Stimulated activated CD4-positive, alpha-beta T cell treated with anti-CD3 and anti-CD28 coated beads, Interleukin-12 subunit alpha, Interleukin-12 subunit beta, amount 100 ng/mL, for 48 hours (primary cell): ENCODE data around the gene RUNX1.

Experiments used
- DNase-seq, 3 donors: peaks; one replicate each; pipeline ENCODE4 v3.0.0-alpha.2; 2020; ENCODE audit warnings: low read depth in 2 of 3, low spot score in 1 of 3

RUNX1 gene

DNA sequence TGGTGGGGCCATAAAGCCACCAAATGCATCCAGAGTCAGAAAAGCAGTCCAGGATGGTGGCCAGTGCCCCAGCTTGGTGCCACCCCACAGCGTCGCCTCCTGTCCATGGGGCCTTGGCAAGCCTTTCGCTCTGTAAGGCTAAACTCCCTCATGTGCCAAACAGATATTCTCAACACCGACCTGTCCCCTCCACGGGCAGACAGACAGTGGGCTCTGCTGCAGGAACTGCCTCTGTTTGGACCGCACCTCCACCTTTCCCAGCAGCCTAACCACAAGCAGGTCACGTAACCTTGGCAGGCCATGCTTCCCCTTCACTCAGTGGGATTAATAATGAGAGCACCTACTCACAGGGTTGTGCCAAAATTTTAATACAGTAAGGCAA lies 11.7 kb downstream of the RUNX1 start:
- no peak for DNase-seq

DNA sequence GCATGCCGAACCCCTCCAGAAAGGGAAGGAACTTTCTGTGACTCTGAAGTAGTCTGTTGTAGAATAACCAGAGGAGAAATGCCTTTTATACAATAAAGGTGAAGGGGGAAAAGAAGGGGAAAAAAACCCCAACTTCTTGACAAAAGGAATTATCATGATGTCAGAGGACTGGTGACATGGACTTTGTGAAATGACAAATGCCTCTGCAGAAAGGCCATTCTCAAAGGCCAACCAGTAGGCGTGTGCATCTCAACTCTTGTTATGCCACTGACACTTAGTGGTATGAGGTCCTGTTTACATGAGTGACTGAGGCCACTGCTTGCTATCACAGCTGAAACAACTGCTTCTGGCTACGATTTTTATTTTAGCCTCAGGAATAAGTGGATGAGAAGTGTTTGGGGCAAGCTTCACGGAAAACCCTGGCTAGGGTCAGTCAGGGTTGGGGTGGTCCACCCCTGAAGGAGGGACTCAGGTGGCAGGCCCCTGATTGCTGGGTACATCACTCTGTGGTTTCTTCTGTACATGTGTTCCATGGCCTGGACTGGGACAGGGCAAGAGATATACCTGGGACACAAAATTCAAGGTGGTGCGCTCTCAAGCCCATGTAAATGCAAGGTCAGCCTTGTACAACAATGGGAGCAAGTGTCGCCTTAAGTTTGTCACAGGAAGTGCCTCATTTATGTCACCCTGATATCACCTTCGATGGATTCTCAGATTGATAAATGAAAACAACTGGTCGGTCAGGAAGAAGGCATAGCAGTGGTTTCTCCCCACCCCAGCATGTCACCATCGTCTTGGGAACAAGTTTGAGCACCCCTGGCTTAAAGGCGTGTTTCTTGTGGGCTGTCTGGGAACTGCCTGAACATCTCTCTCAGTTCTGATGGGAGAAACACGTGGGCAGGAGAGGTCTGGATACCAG lies 12.4 kb downstream of the RUNX1 start:
- no peak for DNase-seq

DNA sequence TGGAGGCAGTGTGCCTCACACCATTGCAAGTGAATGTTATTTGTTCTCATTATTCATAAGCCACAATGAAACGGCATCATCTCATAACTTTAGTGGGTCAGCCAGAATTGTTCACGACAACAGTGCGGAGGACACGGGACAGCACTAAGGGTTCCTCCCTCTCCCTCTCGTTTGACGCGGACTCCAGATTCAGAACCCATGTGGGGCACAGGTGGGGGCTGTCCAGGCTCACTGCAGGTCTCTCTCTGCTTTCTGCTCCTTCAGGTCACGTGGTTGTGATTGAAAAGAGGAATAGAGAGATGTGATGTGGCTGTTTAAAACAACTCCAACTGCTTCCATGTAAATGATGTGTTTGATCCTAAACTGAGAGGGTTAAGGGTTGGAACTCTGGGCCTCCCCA lies 13.5 kb downstream of the RUNX1 start:
- DNase-seq = no peak

DNA sequence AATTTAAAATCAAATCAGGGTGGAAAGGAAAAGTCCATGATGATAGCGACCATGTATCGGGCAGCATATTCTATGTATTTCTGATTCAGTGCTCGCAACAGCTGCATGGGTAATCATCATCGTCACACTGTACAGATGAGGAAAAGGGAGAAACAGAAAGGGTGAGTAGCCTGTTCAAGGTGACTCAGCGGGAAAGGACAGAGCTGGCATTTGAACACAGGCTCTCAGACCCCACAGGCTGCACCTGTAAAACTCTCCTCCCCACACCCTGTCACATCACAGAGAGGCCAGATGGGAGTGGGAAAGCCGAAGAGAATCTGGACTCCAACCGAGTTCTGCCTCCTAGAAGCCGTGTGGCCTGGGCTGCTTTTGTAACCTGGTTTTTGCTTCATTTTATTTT lies 14.0 kb downstream of the RUNX1 start:
- DNase-seq = no peak

DNA sequence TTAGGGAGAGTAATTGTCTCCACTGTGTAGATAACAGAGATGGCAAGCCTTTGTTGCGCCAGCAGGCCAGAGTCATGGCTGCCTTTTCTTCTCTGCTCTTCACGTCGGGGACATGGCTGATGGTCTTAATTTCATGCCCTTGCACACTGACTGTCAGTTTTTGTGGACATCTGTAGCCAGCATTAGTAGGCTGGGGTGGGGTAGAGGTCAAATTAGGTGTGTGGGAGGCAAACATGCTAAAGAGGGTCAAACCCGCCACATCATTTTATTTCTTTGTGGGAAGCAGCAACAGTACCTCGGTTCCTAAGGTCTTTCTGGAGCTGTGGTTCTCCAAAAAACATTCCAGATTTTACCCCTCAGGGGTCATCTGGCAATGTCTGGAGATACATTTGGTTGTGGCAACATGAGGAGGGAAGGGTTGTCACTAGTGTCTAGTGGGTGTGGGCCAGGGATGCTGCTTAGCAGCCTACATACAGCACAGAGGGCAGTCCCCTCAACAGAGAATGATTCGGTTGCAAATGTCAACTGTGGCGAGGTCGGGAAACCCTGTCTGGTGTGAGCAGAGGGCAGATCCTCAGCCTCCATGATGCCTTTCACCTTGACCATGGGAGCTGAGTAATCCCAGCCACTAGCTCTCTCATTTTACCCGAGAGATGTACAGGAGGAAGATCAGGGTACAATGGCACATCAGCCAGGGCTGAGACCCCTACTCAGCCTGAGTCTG lies 14.7 kb downstream of the RUNX1 start:
- DNase-seq = no peak

DNA sequence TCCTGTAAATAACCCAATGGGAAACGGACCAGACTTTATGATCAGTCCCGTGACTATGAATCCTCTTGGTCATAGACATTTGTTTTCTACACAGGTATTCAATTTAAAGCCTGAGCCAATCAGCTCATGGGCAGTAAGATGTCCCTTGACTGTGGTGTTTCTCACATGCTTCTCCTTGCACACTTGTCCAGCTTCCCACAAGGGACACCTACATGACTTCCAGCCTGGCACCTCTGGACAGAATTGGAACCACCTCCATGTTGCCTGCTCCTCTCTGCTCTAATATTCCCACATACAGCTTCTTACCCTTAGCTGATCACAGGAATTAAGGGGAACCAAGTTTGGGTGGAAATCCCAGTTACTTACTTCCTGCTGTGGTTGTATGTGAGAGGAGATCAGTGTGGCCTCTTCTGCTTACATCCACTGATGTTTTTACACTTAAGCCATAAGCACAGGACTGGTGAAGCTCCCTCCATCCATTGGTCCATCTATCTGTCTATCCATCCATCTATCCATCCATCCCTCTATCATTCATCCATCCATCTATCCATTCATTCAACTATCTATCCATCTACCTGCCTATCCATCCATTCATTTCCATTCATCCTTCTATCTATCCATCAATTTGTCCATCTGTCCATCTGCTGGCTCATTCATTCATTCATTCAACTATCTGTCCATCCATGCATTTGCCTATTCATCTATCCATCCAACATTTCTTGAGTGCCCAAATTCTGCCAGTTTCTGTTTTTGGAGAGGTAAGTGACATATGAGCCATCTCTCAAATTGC lies 16.4 kb downstream of the RUNX1 start:
- no peak for DNase-seq

DNA sequence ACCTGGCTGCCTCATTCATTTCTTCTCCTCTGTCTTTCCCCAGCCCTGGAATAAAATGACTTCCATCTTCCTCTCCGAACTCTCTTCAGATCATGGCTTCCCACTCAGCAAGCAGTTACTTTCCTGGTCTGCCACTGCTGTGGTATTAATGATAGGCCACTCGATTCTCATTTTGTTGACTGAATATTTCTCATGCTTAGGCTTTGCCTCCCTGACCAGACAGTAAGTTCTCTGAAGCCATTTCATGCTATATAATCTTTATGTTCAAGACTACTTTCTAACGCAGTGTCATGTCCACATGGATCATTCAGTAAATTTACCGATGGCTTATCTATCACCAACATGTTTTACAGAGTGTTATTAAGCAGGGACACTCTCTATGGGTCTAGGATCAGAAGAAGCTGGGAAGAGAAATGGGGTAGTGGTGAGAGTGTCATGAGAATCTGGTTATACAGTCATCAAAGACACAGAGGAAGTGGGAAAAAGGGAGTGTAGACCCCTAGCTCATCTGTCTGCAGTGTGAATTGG lies 20.6 kb downstream of the RUNX1 start:
- no peak for DNase-seq

DNA sequence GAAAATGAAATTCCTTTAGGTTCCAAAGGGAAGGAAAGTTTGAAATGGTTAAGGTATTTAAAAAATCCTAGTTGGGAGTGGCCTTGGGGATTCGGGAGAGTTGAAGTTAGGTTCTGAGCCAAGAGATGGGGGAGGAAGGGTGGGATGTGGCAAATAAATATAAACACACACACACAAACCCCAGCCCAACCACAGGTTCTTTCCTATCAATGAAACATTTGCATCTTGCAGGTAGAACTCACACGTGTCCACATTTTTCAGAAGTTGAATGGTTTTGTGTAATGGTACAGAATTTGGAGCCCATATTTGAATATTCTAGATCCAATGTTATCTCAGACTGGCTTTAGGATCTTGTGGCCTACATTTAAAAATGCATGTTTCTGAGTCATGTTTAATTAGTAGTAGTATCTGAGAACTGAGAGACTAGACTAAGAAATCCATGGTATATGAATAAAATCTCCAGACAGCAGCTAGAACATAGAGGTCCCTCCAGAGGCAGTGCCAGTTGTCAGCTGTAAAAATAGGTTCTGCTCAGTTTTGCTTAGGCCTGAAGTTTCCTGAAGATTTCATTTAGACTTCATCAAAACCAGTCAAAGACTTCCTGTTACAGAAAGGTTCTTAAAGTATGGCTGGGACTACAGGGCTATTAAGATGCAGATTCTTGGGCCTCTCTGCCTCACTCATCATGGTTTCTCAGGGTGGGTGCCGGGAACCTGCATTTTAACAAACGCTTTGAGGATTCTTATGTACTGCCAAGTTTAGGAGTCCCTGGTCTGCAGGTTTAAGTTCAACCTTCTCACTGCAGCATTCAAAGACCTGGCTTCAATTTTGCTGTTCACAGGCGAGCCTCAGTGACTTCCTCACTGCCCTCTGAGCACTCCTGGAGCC lies 21.3 kb downstream of the RUNX1 start:
- no peak for DNase-seq

DNA sequence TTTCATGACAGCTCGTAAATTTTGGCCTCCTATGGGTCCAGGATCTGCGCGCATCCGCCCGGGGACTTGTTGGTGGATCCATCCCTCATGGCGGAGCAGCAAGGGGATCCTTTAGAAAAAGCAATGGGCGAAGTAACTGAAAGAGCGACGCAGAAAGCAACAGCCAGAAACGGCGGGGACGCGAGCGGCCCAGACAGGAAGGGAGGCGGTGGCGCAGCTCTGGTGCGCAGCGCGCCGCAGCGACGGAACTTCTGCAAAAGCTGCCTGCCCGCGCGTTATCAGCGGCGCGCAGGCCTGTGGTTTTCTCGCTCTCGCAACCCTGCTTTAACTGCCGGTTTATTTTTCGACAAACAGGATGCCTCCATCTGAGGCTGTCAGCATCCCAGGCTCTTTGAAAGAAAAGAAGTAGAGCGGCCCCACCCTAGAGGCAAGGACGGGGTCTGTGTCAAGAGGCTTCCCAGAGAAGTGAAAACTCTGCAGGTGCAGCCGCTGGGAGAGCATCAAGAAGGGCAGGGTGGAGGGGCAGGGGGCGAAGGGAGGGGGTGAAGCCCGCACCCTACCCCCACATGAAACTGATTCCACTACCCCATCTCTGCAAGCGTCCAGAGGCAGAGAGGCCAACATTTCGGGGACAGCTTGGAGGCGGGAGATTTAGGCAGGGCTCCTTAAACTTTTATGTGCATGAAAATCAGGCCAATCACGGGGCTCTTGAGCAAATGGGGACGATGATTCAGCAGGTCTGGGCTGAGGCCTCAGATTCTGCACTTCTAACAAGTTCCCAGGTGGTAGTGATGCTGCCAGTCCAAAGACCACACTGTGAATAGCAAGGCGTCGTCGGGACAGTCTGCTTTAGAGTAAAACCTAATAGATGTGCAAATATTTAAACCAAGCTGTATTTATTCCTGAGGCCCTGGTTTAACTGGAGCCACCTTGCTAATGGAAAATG lies 22.2 kb downstream of the RUNX1 start:
- peak; percentile 64 to 76 (median 68) for DNase-seq

DNA sequence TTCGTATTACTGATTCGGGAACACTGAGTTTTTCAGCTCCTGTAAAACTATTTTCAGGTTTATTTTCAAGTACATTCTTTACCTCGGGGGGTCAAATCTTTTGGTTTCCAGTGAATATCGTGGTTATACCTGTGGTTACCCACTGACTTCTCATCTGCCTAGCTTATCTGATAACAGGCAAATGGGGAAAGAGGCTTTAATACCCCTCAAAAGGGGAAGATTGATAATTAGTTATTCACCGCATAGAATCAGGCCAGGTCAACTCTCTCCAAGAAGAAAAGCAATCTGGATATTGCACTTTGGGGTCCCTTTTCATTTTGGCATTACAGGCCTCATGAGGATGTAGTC lies 23.0 kb downstream of the RUNX1 start:
- DNase-seq = no peak

DNA sequence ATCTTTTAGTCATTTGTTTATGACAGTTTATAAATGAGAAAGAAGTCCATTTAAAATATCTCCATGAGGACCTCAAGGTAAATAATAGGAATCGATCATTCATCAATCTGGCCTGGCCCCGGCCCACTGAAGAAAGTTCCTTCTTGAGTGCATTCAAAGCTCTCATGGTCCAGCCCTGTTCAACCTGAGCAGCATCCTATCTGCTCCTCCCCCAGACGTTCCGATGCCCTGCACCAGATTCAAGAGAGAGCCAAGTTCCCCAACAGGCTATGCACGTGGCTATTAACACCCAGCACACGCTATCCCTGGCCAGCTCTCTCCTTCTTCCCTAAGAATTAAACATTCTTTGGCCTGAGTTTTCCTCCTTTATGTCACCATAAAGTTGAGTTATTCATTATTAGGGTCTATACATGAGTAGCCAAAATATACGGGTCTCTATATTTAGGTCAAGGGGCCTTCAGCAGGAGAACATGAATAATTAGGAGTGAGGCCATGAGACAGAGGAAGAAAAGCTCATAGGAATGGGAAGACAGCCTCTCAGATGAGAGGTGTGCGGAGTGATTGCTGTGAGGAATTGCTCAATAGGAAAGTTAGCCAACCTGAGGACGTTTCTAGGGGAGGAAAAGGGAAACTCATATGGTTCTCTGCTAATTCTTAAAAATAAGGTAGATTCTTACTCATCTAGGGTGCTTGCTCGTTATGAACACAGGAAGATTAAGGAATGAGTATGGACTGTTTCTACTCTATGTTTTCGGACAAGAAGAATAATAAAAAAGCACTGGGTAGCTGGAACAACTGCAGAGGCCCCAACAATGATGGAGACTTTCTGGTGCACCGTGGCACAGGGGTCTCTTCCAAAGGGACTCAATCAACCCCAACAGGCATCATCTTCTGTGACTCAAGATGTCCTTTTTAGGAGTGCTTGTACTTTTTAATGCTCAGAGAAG lies 23.6 kb downstream of the RUNX1 start:
- DNase-seq = no peak

DNA sequence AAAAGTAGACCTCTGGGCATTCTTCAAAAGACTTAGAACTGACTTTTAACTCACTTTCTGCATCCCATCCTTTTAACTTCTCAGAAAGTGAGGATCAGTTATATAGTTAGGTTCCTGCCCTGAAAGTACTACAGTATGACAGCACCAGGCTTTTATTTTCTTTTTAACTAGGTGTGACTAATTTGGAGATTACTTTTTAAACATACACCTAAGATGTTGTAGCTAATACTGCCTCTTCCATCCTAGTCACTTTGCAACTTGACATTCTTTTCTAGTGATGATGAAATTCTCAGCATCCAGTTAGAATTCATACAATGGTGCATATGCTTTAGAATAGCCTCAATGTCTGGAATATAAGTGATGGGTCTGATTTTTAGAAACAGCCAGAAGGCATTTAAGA lies 24.6 kb downstream of the RUNX1 start:
- no peak for DNase-seq

DNA sequence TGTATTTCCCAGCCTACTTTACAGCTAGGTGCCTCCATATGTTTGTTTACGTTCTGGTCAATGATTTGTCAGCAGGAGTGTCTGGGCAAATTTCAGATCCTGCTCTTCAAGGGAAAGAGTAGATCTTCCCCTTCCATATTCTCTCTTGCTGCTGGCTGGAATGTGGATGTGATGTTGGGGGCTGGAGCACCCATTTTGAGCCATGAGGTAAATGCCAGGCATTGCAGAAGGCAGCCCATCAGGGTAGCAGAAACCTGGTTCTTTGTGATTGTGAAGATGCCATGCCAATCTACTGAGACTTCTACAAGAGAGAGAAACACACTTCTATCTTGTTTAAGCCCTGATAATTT lies 25.1 kb downstream of the RUNX1 start:
- no peak for DNase-seq

DNA sequence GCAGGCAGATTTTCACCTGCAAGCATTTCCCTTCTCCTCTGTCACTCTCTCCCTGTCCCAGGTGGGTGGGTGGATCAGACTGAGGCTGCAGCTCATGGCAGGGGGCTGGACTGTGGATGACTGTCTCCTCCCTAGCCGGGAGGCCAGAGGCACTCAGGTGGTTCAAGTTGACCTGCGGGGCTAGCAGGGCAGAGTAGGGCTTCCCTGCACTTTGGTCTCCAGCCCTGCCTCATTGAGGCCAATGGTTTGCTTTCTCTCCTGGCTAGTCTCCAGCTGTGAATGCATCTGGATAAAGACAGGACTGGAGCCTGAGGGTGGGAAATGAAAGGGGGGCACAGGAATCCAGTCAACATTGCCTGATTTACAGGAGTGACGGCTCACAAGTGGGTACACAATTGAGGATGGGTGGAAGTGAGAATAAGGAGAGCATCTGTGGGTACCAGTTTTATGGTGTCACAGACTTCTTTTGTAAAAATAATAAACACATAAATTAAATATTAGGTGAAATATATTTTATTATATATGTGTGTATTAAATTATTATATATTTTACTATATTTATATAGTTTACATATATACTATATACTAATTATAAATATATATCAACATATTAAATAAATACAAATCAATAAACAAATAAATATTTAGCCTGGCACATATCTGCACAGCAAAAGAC lies 25.6 kb downstream of the RUNX1 start:
- DNase-seq = no peak

DNA sequence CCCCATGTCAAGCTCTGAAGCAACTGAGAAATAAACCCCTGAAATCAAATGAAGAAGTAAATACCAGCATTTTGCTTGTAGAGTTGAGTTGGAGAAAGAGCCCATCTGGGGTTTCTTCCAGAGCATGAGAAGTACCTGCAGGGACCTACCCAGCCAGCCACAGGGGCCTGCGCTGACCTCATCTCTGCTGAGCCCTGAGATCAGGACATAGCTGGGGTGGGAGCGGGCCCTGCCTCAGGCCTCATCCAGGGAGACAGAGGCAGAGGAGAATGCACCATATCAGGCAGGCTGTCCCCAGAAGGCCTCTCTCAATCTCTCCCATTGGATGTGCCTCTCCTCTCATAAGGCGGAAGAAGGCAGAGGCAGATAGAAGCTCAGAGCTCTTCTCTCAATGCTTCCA lies 27.6 kb downstream of the RUNX1 start:
- no peak for DNase-seq

DNA sequence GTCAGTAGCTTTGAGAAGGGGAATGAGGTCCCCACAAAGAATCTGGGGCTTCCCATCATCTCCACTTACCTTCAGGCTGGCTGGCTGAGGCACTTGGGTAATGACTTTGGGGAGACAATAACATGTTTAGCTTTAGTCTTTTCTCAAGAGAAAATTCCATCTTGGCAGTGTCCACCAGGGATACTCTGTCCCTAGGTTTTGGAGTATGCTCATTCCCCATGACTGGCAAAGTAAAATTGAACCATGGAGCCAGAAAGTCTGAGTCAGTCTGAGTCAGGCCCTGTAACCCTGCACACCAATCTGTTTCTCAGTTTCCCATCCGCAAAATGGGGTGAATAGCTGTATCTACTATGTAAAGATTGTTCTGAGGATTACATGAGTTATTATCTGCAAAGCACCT lies 28.2 kb downstream of the RUNX1 start:
- no peak for DNase-seq

DNA sequence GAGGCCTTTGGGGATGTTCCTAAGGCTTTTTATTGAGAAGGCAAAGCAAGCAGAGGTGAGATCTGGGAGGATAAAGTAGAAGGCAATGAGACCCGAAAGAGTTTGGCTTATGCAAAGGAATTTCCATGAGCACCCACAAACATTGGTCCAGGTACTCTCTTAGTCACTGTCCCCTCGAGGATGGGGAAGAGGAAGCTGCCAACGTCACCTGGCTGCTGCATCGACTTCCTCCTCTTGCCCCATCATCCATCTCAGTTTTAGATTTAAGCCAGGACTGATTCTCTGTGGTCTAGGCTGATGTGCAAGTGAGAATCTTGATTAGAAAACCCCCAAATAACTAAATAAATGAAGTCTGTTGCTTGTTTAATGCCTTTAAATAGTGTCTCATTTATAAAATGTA lies 28.7 kb downstream of the RUNX1 start:
- DNase-seq = no peak

DNA sequence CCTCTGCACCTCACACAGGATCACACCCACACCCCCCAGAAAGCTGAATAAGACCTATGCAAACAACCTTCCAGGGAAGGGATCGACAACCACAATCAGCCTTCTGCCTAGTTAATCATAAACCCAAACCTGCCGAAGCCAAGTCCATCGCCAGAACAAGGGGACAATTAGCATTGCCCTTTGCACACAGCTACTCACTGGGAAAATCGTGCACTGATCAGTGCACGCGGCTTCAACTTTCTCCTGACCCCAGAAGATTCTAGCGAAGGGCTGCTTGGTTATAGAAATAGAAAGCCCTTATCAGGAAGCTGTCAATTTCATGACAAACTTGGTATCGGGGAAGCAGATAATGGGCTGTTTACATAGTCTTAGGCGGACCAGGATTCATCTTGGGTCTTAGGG lies 29.5 kb downstream of the RUNX1 start:
- no peak for DNase-seq
